Measurements from ENCODE around the gene CYS1. TPM values are rescaled to one million over a fixed set of nuclear protein-coding genes. Genes with fewer than 3 reads are reported as not detected.

The CYS1 gene
- total and polyA plus RNA-seq, 2 of the 13 experiments (the other 11 are each of a cell fraction or from before 2014, with no cell fraction given) = 0.04 TPM; not detected in 1

DNA sequence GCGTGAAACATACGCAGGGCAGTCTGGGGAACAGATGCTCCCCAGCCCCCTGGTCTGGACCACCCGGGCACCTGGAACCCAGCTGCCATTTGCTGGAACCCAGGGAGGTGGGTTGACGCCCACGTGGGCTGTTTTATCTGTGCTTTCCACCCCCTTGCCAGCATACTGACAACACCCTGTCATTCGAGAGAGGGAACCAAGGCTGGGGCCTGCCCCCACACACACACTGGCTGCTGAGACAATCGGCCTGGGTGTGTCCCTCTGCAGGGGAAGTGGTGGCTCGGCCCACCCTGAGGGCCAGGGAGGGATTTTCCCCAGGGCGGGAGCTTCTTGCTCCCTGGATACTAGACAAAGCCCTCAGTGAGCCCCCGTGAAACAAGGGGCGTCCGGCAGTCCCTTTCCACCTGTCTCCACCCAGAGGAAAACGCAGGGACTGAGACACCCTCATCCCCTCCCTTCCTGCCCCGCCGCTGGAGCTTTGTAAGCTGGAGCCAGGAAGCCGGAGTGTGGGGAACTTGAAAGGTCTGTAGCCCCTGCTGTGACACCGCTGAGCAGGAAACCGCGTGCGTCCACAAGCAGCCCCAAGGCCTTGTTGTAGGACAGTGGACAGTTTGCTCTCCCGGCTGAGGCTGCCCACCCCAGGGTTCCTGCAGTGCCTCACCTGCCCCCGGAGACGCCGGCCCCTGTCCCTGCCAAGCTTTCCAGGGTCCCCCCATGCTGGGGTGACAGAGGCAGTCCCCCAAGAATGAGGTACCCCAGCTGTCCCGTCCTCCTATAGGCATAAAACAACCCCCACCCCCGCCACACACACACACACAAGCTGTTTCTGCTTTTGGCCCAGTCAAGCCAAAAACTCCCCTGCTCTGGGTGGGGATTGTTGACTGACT is 51.0 kb downstream of the CYS1 start (continued):
- TF ChIP-seq, protein P1, sequence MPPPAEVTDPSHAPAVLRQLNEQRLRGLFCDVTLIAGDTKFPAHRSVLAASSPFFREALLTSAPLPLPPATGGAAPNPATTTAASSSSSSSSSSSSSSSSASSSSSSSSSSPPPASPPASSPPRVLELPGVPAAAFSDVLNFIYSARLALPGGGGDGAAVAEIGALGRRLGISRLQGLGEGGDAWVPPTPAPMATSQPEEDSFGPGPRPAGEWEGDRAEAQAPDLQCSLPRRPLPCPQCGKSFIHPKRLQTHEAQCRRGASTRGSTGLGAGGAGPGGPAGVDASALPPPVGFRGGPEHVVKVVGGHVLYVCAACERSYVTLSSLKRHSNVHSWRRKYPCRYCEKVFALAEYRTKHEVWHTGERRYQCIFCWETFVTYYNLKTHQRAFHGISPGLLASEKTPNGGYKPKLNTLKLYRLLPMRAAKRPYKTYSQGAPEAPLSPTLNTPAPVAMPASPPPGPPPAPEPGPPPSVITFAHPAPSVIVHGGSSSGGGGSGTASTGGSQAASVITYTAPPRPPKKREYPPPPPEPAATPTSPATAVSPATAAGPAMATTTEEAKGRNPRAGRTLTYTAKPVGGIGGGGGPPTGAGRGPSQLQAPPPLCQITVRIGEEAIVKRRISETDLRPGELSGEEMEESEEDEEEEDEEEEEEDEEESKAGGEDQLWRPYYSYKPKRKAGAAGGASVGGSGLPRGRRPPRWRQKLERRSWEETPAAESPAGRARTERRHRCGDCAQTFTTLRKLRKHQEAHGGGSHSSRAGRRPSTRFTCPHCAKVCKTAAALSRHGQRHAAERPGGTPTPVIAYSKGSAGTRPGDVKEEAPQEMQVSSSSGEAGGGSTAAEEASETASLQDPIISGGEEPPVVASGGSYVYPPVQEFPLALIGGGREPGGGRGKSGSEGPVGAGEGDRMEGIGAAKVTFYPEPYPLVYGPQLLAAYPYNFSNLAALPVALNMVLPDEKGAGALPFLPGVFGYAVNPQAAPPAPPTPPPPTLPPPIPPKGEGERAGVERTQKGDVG (CRISPR knock-in tag; IDR thresholded peaks at IDR 0.05; ENCODE audit: borderline replicate concordance) = 0 out of 2 replicates have a peak, but pooled peaks have one; percentile 7
- TF ChIP-seq SP5 (CRISPR knock-in tag; IDR thresholded peaks at IDR 0.05; ENCODE audit: borderline replicate concordance, low read depth) (0 out of 2 replicates have a peak, but pooled peaks have one; percentile 18), ONECUT2 (CRISPR knock-in tag; IDR thresholded peaks at IDR 0.05) (no peak), ATRX (CRISPR knock-in tag; IDR thresholded peaks at IDR 0.05; ENCODE audit: borderline replicate concordance) (no peak), SOX6 (IDR thresholded peaks at IDR 0.05) (no peak), SOX6 (CRISPR knock-in tag; IDR thresholded peaks at IDR 0.05) (peak; percentile 29; the same call in 1 of the 2 replicates), ZNF296 (CRISPR knock-in tag; conservative IDR thresholded peaks at IDR 0.05) (0 out of 2 replicates have a peak, but pooled peaks have one; percentile 39), NR2F6 (IDR thresholded peaks at IDR 0.05) (no peak), NR2F6 (CRISPR knock-in tag; IDR thresholded peaks at IDR 0.05) (0 out of 2 replicates have a peak, but pooled peaks have one; percentile 3), ZNF44 (CRISPR knock-in tag; IDR thresholded peaks at IDR 0.05) (peak; percentile 32; the same call in 1 of the 2 replicates), MED1 (CRISPR knock-in tag; IDR thresholded peaks at IDR 0.05) (0 out of 2 replicates have a peak, but pooled peaks have one; percentile 9), ELF3 (CRISPR knock-in tag; IDR thresholded peaks at IDR 0.05) (peak; percentile 13; the same call in 1 of the 2 replicates), HDAC2 (CRISPR knock-in tag; IDR thresholded peaks at IDR 0.05) (0 out of 2 replicates have a peak, but pooled peaks have one; percentile 20), KLF13 (CRISPR knock-in tag; IDR thresholded peaks at IDR 0.05) (no peak), RXRB (CRISPR knock-in tag; IDR thresholded peaks at IDR 0.05; ENCODE audit: borderline replicate concordance) (0 out of 2 replicates have a peak, but pooled peaks have one; percentile 12)
- TF ChIP-seq, protein P2, sequence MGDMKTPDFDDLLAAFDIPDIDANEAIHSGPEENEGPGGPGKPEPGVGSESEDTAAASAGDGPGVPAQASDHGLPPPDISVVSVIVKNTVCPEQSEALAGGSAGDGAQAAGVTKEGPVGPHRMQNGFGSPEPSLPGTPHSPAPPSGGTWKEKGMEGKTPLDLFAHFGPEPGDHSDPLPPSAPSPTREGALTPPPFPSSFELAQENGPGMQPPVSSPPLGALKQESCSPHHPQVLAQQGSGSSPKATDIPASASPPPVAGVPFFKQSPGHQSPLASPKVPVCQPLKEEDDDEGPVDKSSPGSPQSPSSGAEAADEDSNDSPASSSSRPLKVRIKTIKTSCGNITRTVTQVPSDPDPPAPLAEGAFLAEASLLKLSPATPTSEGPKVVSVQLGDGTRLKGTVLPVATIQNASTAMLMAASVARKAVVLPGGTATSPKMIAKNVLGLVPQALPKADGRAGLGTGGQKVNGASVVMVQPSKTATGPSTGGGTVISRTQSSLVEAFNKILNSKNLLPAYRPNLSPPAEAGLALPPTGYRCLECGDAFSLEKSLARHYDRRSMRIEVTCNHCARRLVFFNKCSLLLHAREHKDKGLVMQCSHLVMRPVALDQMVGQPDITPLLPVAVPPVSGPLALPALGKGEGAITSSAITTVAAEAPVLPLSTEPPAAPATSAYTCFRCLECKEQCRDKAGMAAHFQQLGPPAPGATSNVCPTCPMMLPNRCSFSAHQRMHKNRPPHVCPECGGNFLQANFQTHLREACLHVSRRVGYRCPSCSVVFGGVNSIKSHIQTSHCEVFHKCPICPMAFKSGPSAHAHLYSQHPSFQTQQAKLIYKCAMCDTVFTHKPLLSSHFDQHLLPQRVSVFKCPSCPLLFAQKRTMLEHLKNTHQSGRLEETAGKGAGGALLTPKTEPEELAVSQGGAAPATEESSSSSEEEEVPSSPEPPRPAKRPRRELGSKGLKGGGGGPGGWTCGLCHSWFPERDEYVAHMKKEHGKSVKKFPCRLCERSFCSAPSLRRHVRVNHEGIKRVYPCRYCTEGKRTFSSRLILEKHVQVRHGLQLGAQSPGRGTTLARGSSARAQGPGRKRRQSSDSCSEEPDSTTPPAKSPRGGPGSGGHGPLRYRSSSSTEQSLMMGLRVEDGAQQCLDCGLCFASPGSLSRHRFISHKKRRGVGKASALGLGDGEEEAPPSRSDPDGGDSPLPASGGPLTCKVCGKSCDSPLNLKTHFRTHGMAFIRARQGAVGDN (CRISPR knock-in tag; IDR thresholded peaks at IDR 0.05) = peak; percentile 68
- TF ChIP-seq, protein P3, sequence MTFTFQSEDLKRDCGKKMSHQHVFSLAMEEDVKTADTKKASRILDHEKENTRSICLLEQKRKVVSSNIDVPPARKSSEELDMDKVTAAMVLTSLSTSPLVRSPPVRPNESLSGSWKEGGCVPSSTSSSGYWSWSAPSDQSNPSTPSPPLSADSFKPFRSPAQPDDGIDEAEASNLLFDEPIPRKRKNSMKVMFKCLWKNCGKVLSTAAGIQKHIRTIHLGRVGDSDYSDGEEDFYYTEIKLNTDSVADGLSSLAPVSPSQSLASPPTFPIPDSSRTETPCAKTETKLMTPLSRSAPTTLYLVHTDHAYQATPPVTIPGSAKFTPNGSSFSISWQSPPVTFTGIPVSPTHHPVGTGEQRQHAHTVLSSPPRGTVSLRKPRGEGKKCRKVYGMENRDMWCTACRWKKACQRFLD (CRISPR knock-in tag; IDR thresholded peaks at IDR 0.05; ENCODE audit: borderline replicate concordance) = no peak
- TF ChIP-seq, protein P4, sequence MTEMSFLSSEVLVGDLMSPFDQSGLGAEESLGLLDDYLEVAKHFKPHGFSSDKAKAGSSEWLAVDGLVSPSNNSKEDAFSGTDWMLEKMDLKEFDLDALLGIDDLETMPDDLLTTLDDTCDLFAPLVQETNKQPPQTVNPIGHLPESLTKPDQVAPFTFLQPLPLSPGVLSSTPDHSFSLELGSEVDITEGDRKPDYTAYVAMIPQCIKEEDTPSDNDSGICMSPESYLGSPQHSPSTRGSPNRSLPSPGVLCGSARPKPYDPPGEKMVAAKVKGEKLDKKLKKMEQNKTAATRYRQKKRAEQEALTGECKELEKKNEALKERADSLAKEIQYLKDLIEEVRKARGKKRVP (CRISPR knock-in tag; IDR thresholded peaks at IDR 0.05) = no peak

All from HepG2 (cell line).